ENCODE data around the gene ARSB. TPM values are rescaled to one million over a fixed set of nuclear protein-coding genes. Genes with fewer than 3 reads are reported as not detected.

The ARSB gene
- total and polyA plus RNA-seq, 9 of the 15 experiments (the other 6 are each of a cell fraction or from before 2014, with no cell fraction given), result 0.52 to 4.6 (median 2.4) TPM

DNA sequence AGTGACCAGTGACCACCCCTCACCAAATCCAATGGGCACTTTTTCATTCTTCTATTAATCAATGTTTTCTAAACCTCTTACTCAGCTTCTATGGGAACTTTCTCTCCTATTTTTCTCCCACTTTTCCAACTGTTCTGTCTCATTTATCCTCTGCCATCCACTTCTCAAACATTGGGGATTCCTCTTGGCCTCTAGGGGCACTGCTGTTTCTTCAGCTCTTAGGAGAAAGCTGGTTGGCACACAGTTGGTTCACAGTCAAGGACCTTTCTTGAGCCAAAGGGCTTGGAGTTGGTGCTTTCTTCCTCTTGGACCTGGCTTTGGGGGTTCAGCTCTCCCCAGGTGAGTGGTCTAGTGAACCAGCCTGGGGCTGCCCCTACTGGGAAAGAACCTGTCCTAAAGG is 224.3 kb downstream of the ARSB start:
- H3K9ac ChIP-seq (ENCODE audit: insufficient read depth in 1 of 2, low read depth in 2 of 2, low read length in 2 of 2), result no peak overlapping the region
- POLR2A ChIA-PET, result no interaction called here
- no peaks in the 10 kb centered on the region for H3K9me3 ChIP-seq (replicated peaks; ENCODE audit: control insufficient read depth, insufficient read depth, low read depth, low read length)
- H2AFZ ChIP-seq (ENCODE audit: low read depth, low read length), result no peak overlapping the region
- in situ Hi-C loops (cut with MboI) (no loop called here), intact Hi-C loops (cut with micrococcal nuclease) (no loop called here)
- H3K36me3 ChIP-seq (ENCODE audit: control insufficient read depth, insufficient read depth, low read length), result no peaks in the 10 kb centered on the region
- peak; percentile 59 for FAIRE-seq
- BruUV-seq (replicated peaks), result no TSS peak
- DNase-seq (ENCODE audit: extremely low read depth in 1 of 4, low spot score in 3 of 4), result no peak
- H3K9me1 ChIP-seq (ENCODE audit: control insufficient read depth, insufficient read depth, low read length), result no peaks in the 10 kb centered on the region
- TF ChIP-seq PPARD (CRISPR knock-in tag; IDR thresholded peaks at IDR 0.05) (no peak), RAD21 (CRISPR knock-in tag; conservative IDR thresholded peaks at IDR 0.05 in 1 of 2, IDR thresholded peaks at IDR 0.05 in 1 of 2) (peak in 1 of 2 experiments; percentile 15; a peak in 1 of 4 replicates)
- TF ChIP-seq, protein P1, sequence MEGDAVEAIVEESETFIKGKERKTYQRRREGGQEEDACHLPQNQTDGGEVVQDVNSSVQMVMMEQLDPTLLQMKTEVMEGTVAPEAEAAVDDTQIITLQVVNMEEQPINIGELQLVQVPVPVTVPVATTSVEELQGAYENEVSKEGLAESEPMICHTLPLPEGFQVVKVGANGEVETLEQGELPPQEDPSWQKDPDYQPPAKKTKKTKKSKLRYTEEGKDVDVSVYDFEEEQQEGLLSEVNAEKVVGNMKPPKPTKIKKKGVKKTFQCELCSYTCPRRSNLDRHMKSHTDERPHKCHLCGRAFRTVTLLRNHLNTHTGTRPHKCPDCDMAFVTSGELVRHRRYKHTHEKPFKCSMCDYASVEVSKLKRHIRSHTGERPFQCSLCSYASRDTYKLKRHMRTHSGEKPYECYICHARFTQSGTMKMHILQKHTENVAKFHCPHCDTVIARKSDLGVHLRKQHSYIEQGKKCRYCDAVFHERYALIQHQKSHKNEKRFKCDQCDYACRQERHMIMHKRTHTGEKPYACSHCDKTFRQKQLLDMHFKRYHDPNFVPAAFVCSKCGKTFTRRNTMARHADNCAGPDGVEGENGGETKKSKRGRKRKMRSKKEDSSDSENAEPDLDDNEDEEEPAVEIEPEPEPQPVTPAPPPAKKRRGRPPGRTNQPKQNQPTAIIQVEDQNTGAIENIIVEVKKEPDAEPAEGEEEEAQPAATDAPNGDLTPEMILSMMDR (IDR thresholded peaks at IDR 0.05 in 2 of 3, conservative IDR thresholded peaks at IDR 0.05 in 1 of 3; ENCODE audit: insufficient read depth in 2 of 3, low read depth in 1 of 3, low read length in 3 of 3), result peak; percentile 24 to 55 (median 41); a peak in 5 of 6 replicates
- H3K4me1 ChIP-seq (replicated peaks in 1 of 2; ENCODE audit: control insufficient read depth in 2 of 2, insufficient read depth in 2 of 2, low read length in 2 of 2), result peaks cover 0 to 2% of the 10 kb centered on the region in 2 experiments; a peak in 2 of 5 replicates
- no peak for ATAC-seq
- CTCF ChIA-PET (ENCODE audit: low intra/inter-chr PET ratio), result no interaction called here
- no peaks in the 10 kb centered on the region for H4K20me1 ChIP-seq (replicated peaks; ENCODE audit: control insufficient read depth, insufficient read depth, low read length)
- H3K4me3 ChIP-seq, result no peak overlapping the region
- peaks cover 12 to 25% of the 10 kb centered on the region in 2 experiments; a peak in 4 of 5 replicates for H3K27me3 ChIP-seq (ENCODE audit: control insufficient read depth in 2 of 2, insufficient read depth in 2 of 2, low read length in 2 of 2)
- H3K4me2 ChIP-seq (ENCODE audit: insufficient read depth, low read length), result no peak overlapping the region
- H3K79me2 ChIP-seq (ENCODE audit: control insufficient read depth, insufficient read depth, low read length), result no peaks in the 10 kb centered on the region
- no peak overlapping the region for H3K27ac ChIP-seq (ENCODE audit: extremely low read depth, low read depth, low read length)

DNA sequence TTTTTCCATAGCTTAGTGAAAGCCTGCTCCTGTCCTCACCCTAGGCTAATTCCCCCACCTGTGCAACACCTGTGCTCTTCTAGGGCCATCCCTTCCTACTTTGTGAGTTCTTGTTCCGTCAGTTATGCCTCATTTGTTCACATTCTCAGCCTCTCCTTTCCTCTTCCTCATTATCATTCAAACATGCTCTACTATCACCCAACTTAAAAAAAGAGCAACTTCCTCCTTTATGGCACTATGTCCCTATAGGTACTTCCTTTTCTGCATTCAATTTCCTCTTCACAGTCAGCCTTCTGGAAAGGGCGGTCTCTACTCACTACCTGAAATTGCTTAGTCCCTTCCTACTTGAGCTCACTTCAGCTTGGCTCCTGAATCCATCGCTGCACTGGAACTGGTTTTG is 224.7 kb downstream of the ARSB start:
- DNase-seq (ENCODE audit: extremely low read depth in 1 of 4, low spot score in 3 of 4), result no peak
- no peaks in the 10 kb centered on the region for H3K79me2 ChIP-seq (ENCODE audit: control insufficient read depth, insufficient read depth, low read length)
- H3K4me1 ChIP-seq (replicated peaks in 1 of 2; ENCODE audit: control insufficient read depth in 2 of 2, insufficient read depth in 2 of 2, low read length in 2 of 2), result peaks cover 0 to 2% of the 10 kb centered on the region in 2 experiments; a peak in 2 of 5 replicates
- H4K20me1 ChIP-seq (replicated peaks; ENCODE audit: control insufficient read depth, insufficient read depth, low read length), result no peaks in the 10 kb centered on the region
- H3K36me3 ChIP-seq (ENCODE audit: control insufficient read depth, insufficient read depth, low read length), result no peaks in the 10 kb centered on the region
- CTCF ChIA-PET (ENCODE audit: low intra/inter-chr PET ratio), result no interaction called here
- in situ Hi-C loops (cut with MboI), result no loop called here
- no peak for ATAC-seq
- POLR2A ChIA-PET, result no interaction called here
- no peak for FAIRE-seq
- H3K9ac ChIP-seq (ENCODE audit: insufficient read depth in 1 of 2, low read depth in 2 of 2, low read length in 2 of 2), result no peak overlapping the region
- no TSS peak for BruUV-seq (replicated peaks)
- no peak overlapping the region for H3K27ac ChIP-seq (ENCODE audit: extremely low read depth, low read depth, low read length)
- peaks cover 9 to 24% of the 10 kb centered on the region in 2 experiments; a peak in 4 of 5 replicates for H3K27me3 ChIP-seq (ENCODE audit: control insufficient read depth in 2 of 2, insufficient read depth in 2 of 2, low read length in 2 of 2)
- intact Hi-C loops (cut with micrococcal nuclease), result no loop called here
- no peak overlapping the region for H3K4me2 ChIP-seq (ENCODE audit: insufficient read depth, low read length)
- WGBS (ENCODE audit: insufficient coverage, low coverage, missing lambda C conversion rate), result 17% methylated on average over 3 of the region's 3 CpGs
- H3K4me3 ChIP-seq, result no peak overlapping the region
- no peaks in the 10 kb centered on the region for H3K9me3 ChIP-seq (replicated peaks; ENCODE audit: control insufficient read depth, insufficient read depth, low read depth, low read length)
- no peak overlapping the region for H2AFZ ChIP-seq (ENCODE audit: low read depth, low read length)
- no peaks in the 10 kb centered on the region for H3K9me1 ChIP-seq (ENCODE audit: control insufficient read depth, insufficient read depth, low read length)
- TF ChIP-seq ETV6 (IDR thresholded peaks at IDR 0.05; ENCODE audit: borderline replicate concordance in 1 of 2, low read depth in 2 of 2, low read length in 1 of 2) (peak; percentile 59 to 95; a peak in 3 of 4 replicates), ETV6 (CRISPR knock-in tag; IDR thresholded peaks at IDR 0.05; ENCODE audit: borderline replicate concordance) (no peak), SPI1 (IDR thresholded peaks at IDR 0.05; ENCODE audit: borderline replicate concordance, low read depth, low read length) (peak; percentile 54; the same call in 1 of the 2 replicates), SNIP1 (IDR thresholded peaks at IDR 0.05; ENCODE audit: low read depth) (no peak), RNF2 (IDR thresholded peaks at IDR 0.05) (no peak), ARID2 (IDR thresholded peaks at IDR 0.05) (no peak)
- TF ChIP-seq, protein P2, sequence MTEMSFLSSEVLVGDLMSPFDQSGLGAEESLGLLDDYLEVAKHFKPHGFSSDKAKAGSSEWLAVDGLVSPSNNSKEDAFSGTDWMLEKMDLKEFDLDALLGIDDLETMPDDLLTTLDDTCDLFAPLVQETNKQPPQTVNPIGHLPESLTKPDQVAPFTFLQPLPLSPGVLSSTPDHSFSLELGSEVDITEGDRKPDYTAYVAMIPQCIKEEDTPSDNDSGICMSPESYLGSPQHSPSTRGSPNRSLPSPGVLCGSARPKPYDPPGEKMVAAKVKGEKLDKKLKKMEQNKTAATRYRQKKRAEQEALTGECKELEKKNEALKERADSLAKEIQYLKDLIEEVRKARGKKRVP (CRISPR knock-in tag; IDR thresholded peaks at IDR 0.05), result no peak

All from K562 (cell line).